LHCN-M2 (cell line): ENCODE results near the gene STARD6. TPM values are rescaled to one million over a fixed set of nuclear protein-coding genes. Genes with fewer than 3 reads are reported as not detected.
"Not testable (repeated sequence)": the region's sequence is repeated elsewhere in the genome, so short reads cannot be mapped to it uniquely, and the experiment has no call there.

Source experiments
- DNase-seq: peaks from one replicate; pipeline ENCODE4 v3.0.0-alpha.2; 2012; ENCODE audit warnings: low read depth
- total RNA-seq: library from RNA; depleted of rRNA; stranded (reverse); fragments of >200 nt; gene quantifications from 2 replicates; pipeline ENCODE4 v1.2.3, GENCODE V29; 2014

STARD6 gene
- total RNA-seq, 1 experiment from 2014 or later = not detected

DNA sequence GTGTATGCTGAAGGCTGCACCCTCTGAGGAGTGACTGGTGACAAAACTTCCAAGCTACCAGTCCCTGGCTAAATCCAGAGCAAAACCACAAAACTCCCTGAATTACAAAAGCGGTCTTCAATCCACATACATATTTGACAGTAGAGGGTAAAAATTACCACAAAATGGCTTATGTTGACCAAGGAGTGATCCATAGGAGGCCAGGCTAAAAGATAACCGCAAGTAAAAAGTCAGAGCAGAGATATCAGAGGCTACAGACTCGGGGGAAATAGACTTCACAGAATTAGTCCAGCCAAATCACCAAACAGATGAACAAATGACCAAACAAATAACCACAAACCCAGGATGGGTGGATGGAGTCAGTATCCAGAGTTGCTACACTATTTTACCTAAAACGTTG, 19.4 kb downstream of the STARD6 start:
- peak; percentile 24 for DNase-seq

GRCh38 chr18:54335638-54336173, 22.0 kb downstream of the STARD6 start:
- no peak for DNase-seq

DNA sequence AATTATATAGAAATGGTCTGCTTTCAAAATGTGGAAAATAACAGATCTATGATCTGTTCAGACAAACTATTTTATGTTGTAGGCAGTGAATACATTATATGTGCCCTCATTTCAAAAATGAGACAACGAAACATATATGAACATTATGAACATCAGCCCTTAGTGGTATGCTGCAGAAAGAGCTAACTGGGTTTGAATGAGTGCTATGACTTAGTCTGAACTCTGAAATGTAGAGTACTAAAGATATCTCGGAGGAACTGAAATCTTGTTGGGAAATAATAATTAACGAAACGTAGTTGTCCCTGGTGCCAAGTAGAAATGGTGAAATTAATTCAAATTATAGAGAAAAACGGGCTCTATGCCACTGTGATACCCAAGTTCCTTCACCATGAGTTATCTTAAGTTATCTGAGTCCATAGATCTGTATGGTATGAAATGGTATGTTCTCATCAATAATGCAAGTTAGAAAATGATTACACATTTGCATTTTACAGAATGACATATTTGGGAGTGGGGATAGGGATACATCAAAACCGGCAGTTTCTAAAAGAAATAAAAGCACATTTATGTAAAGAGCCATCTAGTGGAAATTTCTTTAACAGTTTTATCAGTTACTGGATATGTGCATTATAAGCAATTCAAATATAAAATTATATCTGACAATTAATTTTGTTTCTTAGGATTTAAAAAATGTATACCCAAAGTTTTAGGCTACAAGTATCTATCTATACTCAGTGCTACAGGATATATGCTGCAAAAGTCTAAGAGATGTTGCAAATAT, 26.7 kb downstream of the STARD6 start:
- no peak for DNase-seq

DNA sequence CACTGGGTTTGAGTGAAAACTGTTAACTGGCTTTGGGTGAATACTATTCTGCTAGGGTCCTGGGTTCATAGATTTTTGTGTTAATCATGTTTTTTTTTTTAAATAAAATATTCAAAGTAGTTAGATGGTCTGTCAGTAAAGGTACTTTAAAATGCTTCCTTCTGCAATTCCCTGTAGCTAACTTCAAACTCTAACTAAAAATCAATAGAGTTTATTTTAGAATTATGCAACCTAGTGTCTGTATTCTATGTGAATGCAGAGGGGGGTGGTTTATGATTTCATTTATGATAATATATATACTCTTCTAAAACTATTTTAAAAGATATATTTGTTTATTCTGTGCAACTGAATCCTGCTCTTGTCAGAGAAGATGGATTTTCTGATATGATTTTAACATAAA, 27.9 kb downstream of the STARD6 start:
- DNase-seq = no peak

- no peak for DNase-seq
Measured at GRCh38 chr18:54327818-54328217, 29.8 kb downstream of the STARD6 start.

DNA sequence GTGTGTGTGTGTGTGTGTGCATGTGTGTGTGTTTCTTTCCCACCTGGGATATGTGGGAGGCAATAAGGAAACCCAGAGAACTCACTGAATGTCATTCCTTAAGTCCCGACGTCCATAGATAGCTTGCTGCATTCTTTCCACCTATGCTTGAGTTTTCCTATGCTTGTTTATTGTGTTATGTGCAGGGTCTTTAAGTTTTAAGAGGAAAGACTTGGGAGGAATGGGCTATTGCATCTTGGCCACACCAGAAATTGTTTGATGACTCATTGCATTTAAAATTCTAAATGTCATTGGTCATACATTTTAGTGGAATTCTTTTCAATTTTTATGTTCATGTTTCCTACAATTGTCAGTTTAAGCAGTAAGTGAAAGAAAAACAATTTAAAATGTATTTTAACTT, 33.7 kb downstream of the STARD6 start:
- DNase-seq = no peak

DNA sequence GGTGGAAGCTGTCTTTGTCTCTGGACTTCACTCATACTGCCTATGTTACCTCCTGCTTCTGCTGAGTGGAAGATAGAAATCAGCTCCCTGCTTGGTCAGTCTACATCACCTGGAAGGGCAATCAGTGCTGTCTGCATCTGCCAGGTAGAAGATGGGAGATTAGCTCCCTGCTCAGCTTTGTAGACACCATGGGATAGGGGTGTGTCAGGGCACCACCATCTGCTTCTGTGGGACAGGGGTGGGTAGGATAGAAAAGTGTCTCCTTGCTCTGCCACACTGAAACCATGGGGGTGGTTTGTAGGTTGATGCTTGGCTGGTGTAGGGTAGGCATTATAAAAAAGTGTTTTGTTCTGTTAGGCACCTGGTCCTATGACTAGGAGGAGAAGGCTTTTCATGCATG, 34.1 kb downstream of the STARD6 start:
- DNase-seq = no peak

- DNase-seq = peak; percentile 14
Measured at GRCh38 chr18:54316071-54316820, 41.4 kb downstream of the STARD6 start.

DNA sequence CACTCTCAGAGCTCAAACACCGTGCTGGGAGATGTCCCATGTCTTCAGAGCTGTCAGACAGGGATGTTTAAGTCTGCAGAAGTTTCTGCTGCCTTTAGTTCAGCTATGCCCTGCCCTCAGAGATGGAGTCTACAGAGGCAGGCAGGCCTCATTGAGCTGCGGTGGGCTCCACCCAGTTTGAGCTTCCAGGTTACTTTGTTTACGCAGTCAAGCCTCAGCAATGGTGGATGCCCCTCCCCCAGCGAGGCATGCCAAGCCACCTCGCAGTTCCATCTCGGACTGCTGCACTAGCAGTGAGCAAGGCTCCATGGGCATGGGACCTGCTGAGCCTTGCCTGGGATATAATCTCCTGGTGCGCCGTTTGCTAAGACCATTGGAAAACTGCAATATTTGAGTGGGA, 48.1 kb downstream of the STARD6 start:
- not testable (repeated sequence) for DNase-seq

GRCh38 chr18:54303408-54303807, 54.2 kb downstream of the STARD6 start:
- no peak for DNase-seq

DNA sequence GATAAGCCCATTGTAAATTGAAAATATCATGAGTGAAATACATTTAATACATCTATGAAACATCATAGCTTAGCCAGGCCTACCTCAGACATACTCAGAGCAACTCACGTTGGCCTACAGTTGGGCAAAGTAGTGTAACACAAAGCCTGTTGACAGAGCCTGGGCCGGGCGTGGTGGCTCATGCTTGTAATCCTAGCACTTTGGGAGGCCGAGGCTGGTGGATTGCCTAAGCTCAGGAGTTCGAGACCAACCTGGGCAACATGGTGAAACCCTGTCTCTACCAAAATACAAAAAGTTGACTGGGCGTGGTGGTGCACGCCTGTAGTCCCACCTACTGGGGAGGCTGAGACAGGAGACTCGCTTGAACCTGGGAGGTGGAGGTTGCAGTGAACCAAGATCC, 58.7 kb downstream of the STARD6 start:
- not testable (repeated sequence) for DNase-seq

- peak; percentile 33 for DNase-seq
Measured at GRCh38 chr18:54296062-54296461, 61.6 kb downstream of the STARD6 start.

DNA sequence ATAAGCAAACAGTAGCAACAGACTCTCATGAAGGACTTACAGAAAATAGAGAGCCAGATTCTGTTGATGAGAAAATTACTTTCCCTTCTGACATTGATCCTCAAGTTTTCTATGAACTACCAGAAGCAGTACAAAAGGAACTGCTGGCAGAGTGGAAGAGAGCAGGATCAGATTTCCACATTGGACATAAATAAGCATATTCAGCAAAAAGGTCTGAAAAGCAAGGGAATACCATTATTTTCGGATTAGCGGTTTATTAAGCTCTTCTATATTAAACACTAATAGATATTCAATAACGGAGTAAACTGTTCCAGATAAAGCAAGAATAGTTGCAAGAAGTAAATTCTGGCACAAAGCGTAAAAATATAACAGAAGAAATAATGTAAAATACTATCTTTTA, 63.4 kb downstream of the STARD6 start:
- no peak for DNase-seq

- peak; percentile 78 for DNase-seq
Measured at GRCh38 chr18:54284981-54285785, 72.5 kb downstream of the STARD6 start.

- DNase-seq = no peak
Measured at GRCh38 chr18:54284535-54284934, 73.1 kb downstream of the STARD6 start.

- peak; percentile 10 for DNase-seq
Measured at GRCh38 chr18:54280220-54280569, 77.5 kb downstream of the STARD6 start.

GRCh38 chr18:54279477-54280219, 78.0 kb downstream of the STARD6 start:
- DNase-seq = no peak

GRCh38 chr18:54278615-54279014, 79.0 kb downstream of the STARD6 start:
- no peak for DNase-seq

DNA sequence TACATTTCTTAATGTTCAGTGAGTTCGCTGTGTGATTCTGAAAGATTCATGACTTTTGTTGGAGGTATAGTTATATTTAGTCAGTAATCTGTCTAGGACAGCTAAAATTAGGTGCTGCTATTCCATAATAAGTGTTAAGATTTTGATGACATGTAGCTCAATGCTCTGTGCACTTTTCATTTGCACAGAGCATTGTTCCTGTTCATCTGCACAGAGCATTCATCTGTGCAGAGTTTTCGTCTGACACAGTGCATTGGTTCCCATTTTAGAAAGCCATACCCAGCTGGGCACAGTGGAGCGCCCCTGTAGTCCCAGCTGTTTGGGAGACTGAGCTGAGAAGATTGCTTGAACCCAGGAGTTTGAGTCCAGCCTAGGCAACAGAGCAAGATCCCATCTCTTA, 79.8 kb downstream of the STARD6 start:
- no peak for DNase-seq
